Liver (tissue), 9 donors: ENCODE results near the gene DNAJB4. TPM values are rescaled to one million over a fixed set of nuclear protein-coding genes. Genes with fewer than 3 reads are reported as not detected.

ENCODE experiments used
- DNase-seq: peaks from one replicate; pipeline ENCODE4 v3.0.0-alpha.2; 2017; ENCODE audit warnings: low spot score
- H3K27ac ChIP-seq, 2 donors: one replicate each; pipeline ENCODE4 v1.7.0; 2013; ENCODE audit warnings: inconsistent platforms in 2 of 2, low read length in 2 of 2, control low read depth in 1 of 2, low read depth in 1 of 2, mild to moderate bottlenecking in 1 of 2
- H3K27me3 ChIP-seq, 4 donors: one replicate each; pipeline versions ENCODE4 v1.6.1 to v1.7.0; 2013; ENCODE audit warnings: low read length in 3 of 4, inconsistent platforms in 1 of 4, mild to moderate bottlenecking in 1 of 4, moderate library complexity in 1 of 4; ENCODE audit not compliant: control insufficient read depth in 4 of 4, insufficient read depth in 4 of 4
- H3K36me3 ChIP-seq, 4 donors: one replicate each; pipeline versions ENCODE4 v1.6.1 to v1.7.0; 2013; ENCODE audit warnings: low read length in 3 of 4, mild to moderate bottlenecking in 3 of 4, low read depth in 1 of 4, moderate library complexity in 1 of 4; ENCODE audit not compliant: control insufficient read depth in 4 of 4, insufficient read depth in 3 of 4
- H3K4me1 ChIP-seq, 4 donors: one replicate each; pipeline versions ENCODE4 v1.6.1 to v1.7.0; 2013; ENCODE audit warnings: low read length in 3 of 4, mild to moderate bottlenecking in 3 of 4, moderate library complexity in 1 of 4; ENCODE audit not compliant: control insufficient read depth in 4 of 4, insufficient read depth in 4 of 4
- H3K4me3 ChIP-seq, 3 donors: one replicate each; pipeline versions ENCODE4 v1.6.1 to v1.7.0; 2013; ENCODE audit warnings: low read length in 3 of 3, control low read depth in 1 of 3, low read depth in 1 of 3, mild to moderate bottlenecking in 1 of 3
- H3K9ac ChIP-seq, 2 donors: one replicate each; pipeline ENCODE4 v1.7.0; 2013; ENCODE audit warnings: low read length in 2 of 2, mild to moderate bottlenecking in 2 of 2, moderate library complexity in 2 of 2, control low read depth in 1 of 2, low read depth in 1 of 2
- H3K9me3 ChIP-seq, 4 donors: one replicate each; pipeline versions ENCODE4 v1.6.1 to v1.7.0; 2013; ENCODE audit warnings: low read length in 3 of 4; ENCODE audit not compliant: control insufficient read depth in 4 of 4
- ATF3 ChIP-seq: IDR thresholded peaks from 2 replicates; pipeline ENCODE4 v1.6.1; 2016; ENCODE audit warnings: antibody characterized with exemption
- CTCF ChIP-seq: fragments of 150-350 bp; IDR thresholded peaks from 2 replicates; pipeline ENCODE4 v1.5.1; 2017; ENCODE audit warnings: improper control_type of control experiment, low read depth, low read length; ENCODE audit not compliant: missing input control
- EGR1 ChIP-seq, 2 donors: IDR thresholded peaks; 2 replicates each; pipeline ENCODE4 v1.6.1; 2016 to 2018; ENCODE audit warnings: antibody characterized with exemption in 2 of 2, low read depth in 2 of 2
- GABPA ChIP-seq, 2 donors: IDR thresholded peaks in 1 of 2; conservative IDR thresholded peaks in 1 of 2; 2 replicates each; pipeline ENCODE4 v1.6.1; 2016; ENCODE audit warnings: antibody characterized with exemption in 2 of 2, mild to moderate bottlenecking in 1 of 2, moderate library complexity in 1 of 2
- HNF4A ChIP-seq, 2 donors: conservative IDR thresholded peaks; 2 replicates each; pipeline ENCODE4 v1.6.1; 2016; ENCODE audit warnings: antibody characterized with exemption in 2 of 2, mild to moderate bottlenecking in 2 of 2
- HNF4G ChIP-seq: IDR thresholded peaks from 2 replicates; pipeline ENCODE4 v1.6.1; 2016; ENCODE audit warnings: antibody characterized with exemption
- NR2F2 ChIP-seq: IDR thresholded peaks from 2 replicates; pipeline ENCODE4 v1.6.1; 2016; ENCODE audit warnings: antibody characterized with exemption
- RAD21 ChIP-seq, 2 donors: IDR thresholded peaks; 2 replicates each; pipeline ENCODE4 v1.6.1; 2016; ENCODE audit warnings: antibody characterized with exemption in 2 of 2, mild to moderate bottlenecking in 2 of 2
- SP1 ChIP-seq: IDR thresholded peaks from 2 replicates; pipeline ENCODE4 v1.6.1; 2018; ENCODE audit warnings: antibody characterized with exemption, mild to moderate bottlenecking
- TAF1 ChIP-seq: conservative IDR thresholded peaks from 2 replicates; pipeline ENCODE4 v1.6.1; 2016; ENCODE audit warnings: antibody characterized with exemption, mild to moderate bottlenecking
- YY1 ChIP-seq: IDR thresholded peaks from 2 replicates; pipeline ENCODE4 v1.6.1; 2016; ENCODE audit warnings: antibody characterized with exemption, mild to moderate bottlenecking
- WGBS: extraction: QIAGEN DNeasy Blood & Tissue Kit; methylation state at CpG from one replicate; pipeline ENCODE4 v1.1.7; 2013; 5-methylcytosine and 5-hydroxymethylcytosine counted together
- polyA plus RNA-seq, 2 donors: library from polyadenylated mRNA; stranded (reverse) in 1 of 2; unstranded in 1 of 2; fragments of 200-250 nt in 1 of 2; fragments of >200 nt in 1 of 2; fragmentation: Nextera tagmentation in 1 of 2; extraction: Ambion mirVana in 1 of 2; gene quantifications; one replicate each; pipeline versions ENCODE4 v1.2.1 to v1.2.3, GENCODE V29; 2013 to 2015
- total RNA-seq, 2 donors: library from RNA; depleted of rRNA; stranded (reverse); fragments of >200 nt; gene quantifications; one replicate each; pipeline ENCODE4 v1.2.3, GENCODE V29; 2014
- TF ChIP-seq, protein P1 (sequence below): IDR thresholded peaks from 2 replicates; pipeline ENCODE4 v1.6.1; 2016; ENCODE audit warnings: antibody characterized with exemption, mild to moderate bottlenecking
- donor health status: healthy.
- donor health status: healthy.
- donor health status: healthy.
- donor health status: healthy.
- donor health status: healthy.

Gene DNAJB4
- total and polyA plus RNA-seq, 4 donors, result 5.7 to 21.6 (median 10.0) TPM

GRCh38 chr1:77958391-77958790, 46.3 kb upstream of the DNAJB4 start (continued):
- TF ChIP-seq CTCF (no peak), GABPA (IDR thresholded peaks at IDR 0.05 in 1 of 2, conservative IDR thresholded peaks at IDR 0.05 in 1 of 2) (no peak), HNF4G (no peak), EGR1 (IDR thresholded peaks at IDR 0.05; ENCODE audit: low read depth in 2 of 2) (no peak)

GRCh38 chr1:77958850-77959249, 45.9 kb upstream of the DNAJB4 start:
- Histone ChIP-seq H3K9me3 (no peaks in the 10 kb centered on the region), H3K27me3 (no peaks in the 10 kb centered on the region), H3K4me3 (no peak overlapping the region), H3K9ac (no peak overlapping the region), H3K4me1 (peaks cover 0 to 1% (median 0%) of the 10 kb centered on the region in 4 donors), H3K27ac (no peak overlapping the region), H3K36me3 (peaks cover 21 to 90% (median 82%) of the 10 kb centered on the region in 4 donors)
- WGBS, result 96% methylated on average over 2 of the region's 2 CpGs
- no peak for DNase-seq
- TF ChIP-seq GABPA (IDR thresholded peaks at IDR 0.05 in 1 of 2, conservative IDR thresholded peaks at IDR 0.05 in 1 of 2) (no peak), TAF1 (no peak), CTCF (no peak), SP1 (no peak), ATF3 (no peak)

- Histone ChIP-seq H3K4me1 (peaks cover 0 to 1% (median 0%) of the 10 kb centered on the region in 4 donors), H3K36me3 (peaks cover 24 to 88% (median 84%) of the 10 kb centered on the region in 4 donors), H3K27me3 (no peaks in the 10 kb centered on the region), H3K9ac (no peak overlapping the region), H3K27ac (no peak overlapping the region), H3K4me3 (no peak overlapping the region), H3K9me3 (no peaks in the 10 kb centered on the region)
- no peak for DNase-seq
- WGBS, result 76% methylated on average over 2 of the region's 2 CpGs
- TF ChIP-seq EGR1 (IDR thresholded peaks at IDR 0.05; ENCODE audit: low read depth in 2 of 2) (no peak), CTCF (no peak), NR2F2 (no peak), YY1 (no peak), TAF1 (no peak), HNF4A (conservative IDR thresholded peaks at IDR 0.05) (no peak), RAD21 (IDR thresholded peaks at IDR 0.05) (no peak), HNF4G (no peak), ATF3 (no peak)
- TF ChIP-seq, protein P1, sequence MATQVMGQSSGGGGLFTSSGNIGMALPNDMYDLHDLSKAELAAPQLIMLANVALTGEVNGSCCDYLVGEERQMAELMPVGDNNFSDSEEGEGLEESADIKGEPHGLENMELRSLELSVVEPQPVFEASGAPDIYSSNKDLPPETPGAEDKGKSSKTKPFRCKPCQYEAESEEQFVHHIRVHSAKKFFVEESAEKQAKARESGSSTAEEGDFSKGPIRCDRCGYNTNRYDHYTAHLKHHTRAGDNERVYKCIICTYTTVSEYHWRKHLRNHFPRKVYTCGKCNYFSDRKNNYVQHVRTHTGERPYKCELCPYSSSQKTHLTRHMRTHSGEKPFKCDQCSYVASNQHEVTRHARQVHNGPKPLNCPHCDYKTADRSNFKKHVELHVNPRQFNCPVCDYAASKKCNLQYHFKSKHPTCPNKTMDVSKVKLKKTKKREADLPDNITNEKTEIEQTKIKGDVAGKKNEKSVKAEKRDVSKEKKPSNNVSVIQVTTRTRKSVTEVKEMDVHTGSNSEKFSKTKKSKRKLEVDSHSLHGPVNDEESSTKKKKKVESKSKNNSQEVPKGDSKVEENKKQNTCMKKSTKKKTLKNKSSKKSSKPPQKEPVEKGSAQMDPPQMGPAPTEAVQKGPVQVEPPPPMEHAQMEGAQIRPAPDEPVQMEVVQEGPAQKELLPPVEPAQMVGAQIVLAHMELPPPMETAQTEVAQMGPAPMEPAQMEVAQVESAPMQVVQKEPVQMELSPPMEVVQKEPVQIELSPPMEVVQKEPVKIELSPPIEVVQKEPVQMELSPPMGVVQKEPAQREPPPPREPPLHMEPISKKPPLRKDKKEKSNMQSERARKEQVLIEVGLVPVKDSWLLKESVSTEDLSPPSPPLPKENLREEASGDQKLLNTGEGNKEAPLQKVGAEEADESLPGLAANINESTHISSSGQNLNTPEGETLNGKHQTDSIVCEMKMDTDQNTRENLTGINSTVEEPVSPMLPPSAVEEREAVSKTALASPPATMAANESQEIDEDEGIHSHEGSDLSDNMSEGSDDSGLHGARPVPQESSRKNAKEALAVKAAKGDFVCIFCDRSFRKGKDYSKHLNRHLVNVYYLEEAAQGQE, result no peak
Measured at GRCh38 chr1:77961392-77961791, 43.3 kb upstream of the DNAJB4 start.
